Smooth muscle cell (in vitro differentiated cells): ENCODE results near the gene PDE4D. TPM values are rescaled to one million over a fixed set of nuclear protein-coding genes. Genes with fewer than 3 reads are reported as not detected.
A peak's percentile ranks its signal among the peaks of the same experiment; 100 is the strongest.
"Not testable (repeated sequence)": the region's sequence is repeated elsewhere in the genome, so short reads cannot be mapped to it uniquely, and the experiment has no call there.

Experiments used
- DNase-seq: peaks from one replicate; lab custom pipeline; 2025; ENCODE audit not compliant: unreplicated experiment; lab: John Stamatoyannopoulos, UW
- H2AFZ ChIP-seq: fragments of 200-600 bp; sonication (generic); 2 replicates; pipeline ENCODE4 v1.6.0; 2016; ENCODE audit warnings: antibody characterized with exemption, low read depth, mild to moderate bottlenecking
- H3F3A ChIP-seq: fragments of 200-600 bp; sonication (generic); 2 replicates; pipeline ENCODE4 v1.6.0; 2017; ENCODE audit warnings: antibody characterized with exemption, low read depth
- H3K27ac ChIP-seq: fragments of 200-600 bp; sonication (generic); 2 replicates; pipeline ENCODE4 v1.5.1; 2016; ENCODE audit warnings: low read depth, mild to moderate bottlenecking
- H3K27me3 ChIP-seq: fragments of 200-600 bp; sonication (generic); 2 replicates; pipeline ENCODE4 v1.6.1; 2016; ENCODE audit warnings: low read depth, mild to moderate bottlenecking
- H3K36me3 ChIP-seq: fragments of 200-600 bp; sonication (generic); 2 replicates; pipeline ENCODE4 v1.5.1; 2016; ENCODE audit warnings: low read depth
- H3K4me1 ChIP-seq: fragments of 200-600 bp; sonication (generic); 2 replicates; pipeline ENCODE4 v1.5.1; 2016; ENCODE audit warnings: low read depth
- H3K4me2 ChIP-seq: fragments of 200-600 bp; sonication (generic); 2 replicates; pipeline ENCODE4 v1.6.0; 2016; ENCODE audit warnings: mild to moderate bottlenecking
- H3K4me3 ChIP-seq: fragments of 200-600 bp; sonication (generic); 2 replicates; pipeline ENCODE4 v1.5.1; 2016; ENCODE audit warnings: mild to moderate bottlenecking
- H3K79me2 ChIP-seq: fragments of 200-600 bp; sonication (generic); 2 replicates; pipeline ENCODE4 v1.6.0; 2016; ENCODE audit warnings: low read depth, mild to moderate bottlenecking
- H3K9ac ChIP-seq: fragments of 200-600 bp; sonication (generic); 2 replicates; pipeline ENCODE4 v1.6.0; 2016; ENCODE audit warnings: low read depth
- H3K9me3 ChIP-seq: fragments of 200-600 bp; sonication (generic); replicated peaks from 2 replicates; pipeline ENCODE4 v1.5.1; 2016; ENCODE audit warnings: low read depth
- H4K20me1 ChIP-seq: fragments of 200-600 bp; sonication (generic); 2 replicates; pipeline ENCODE4 v1.6.0; 2016; ENCODE audit warnings: low read depth
- CTCF ChIP-seq: fragments of 200-600 bp; sonication (generic); IDR thresholded peaks from 2 replicates; pipeline ENCODE4 v1.5.1; 2017; ENCODE audit warnings: borderline replicate concordance, mild to moderate bottlenecking, antibody characterized with exemption; ENCODE audit not compliant: insufficient read depth, poor library complexity, severe bottlenecking
- WGBS: methylation state at CpG from one replicate; pipeline ENCODE4 v1.1.7; 2016; ENCODE audit warnings: low lambda C conversion rate; 5-methylcytosine and 5-hydroxymethylcytosine counted together
- polyA plus RNA-seq: library from polyadenylated mRNA; unstranded; fragments of >200 nt; fragmentation: Nextera tagmentation; extraction: Ambion mirVana; gene quantifications from 2 replicates; pipeline ENCODE4 v1.2.1, GENCODE V29; 2016
- total RNA-seq: library from RNA; depleted of rRNA; stranded (reverse); fragments of >200 nt; gene quantifications from 2 replicates; pipeline ENCODE4 v1.2.3, GENCODE V29; 2014

Gene PDE4D
- total and polyA plus RNA-seq, 2 experiments from 2014 or later, result 16.4 to 61.0 TPM

- Histone ChIP-seq H3K79me2 (peaks cover 63% of the 10 kb centered on the region), H3K9ac (peak overlapping the region; percentile 78), H4K20me1 (no peaks in the 10 kb centered on the region), H3F3A (peaks cover 24% of the 10 kb centered on the region), H3K36me3 (no peaks in the 10 kb centered on the region), H3K9me3 (no peaks in the 10 kb centered on the region), H2AFZ (no peak overlapping the region), H3K4me2 (peak overlapping the region; percentile 72), H3K4me1 (peaks cover 15% of the 10 kb centered on the region), H3K27ac (peak overlapping the region; percentile 96), H3K27me3 (no peaks in the 10 kb centered on the region), H3K4me3 (no peak overlapping the region)
- DNase-seq, result no peak
- WGBS, result 23% methylated on average over 2 of the region's 2 CpGs
- no peak for TF ChIP-seq CTCF
Observed at GRCh38 chr5:59763541-59763940, 130.0 kb downstream of the PDE4D start.

- DNase-seq, H3K9me3 ChIP-seq, H2AFZ ChIP-seq, H3K27me3 ChIP-seq, H3K4me2 ChIP-seq, H3K36me3 ChIP-seq, H3K9ac ChIP-seq, H4K20me1 ChIP-seq, H3K27ac ChIP-seq, H3K4me3 ChIP-seq: not testable (repeated sequence)
- Histone ChIP-seq H3K4me1 (peaks cover 15% of the 10 kb centered on the region), H3K79me2 (peaks cover 71% of the 10 kb centered on the region), H3F3A (peaks cover 24% of the 10 kb centered on the region)
- WGBS, result 99% methylated on average over 5 of the region's 5 CpGs
Observed at GRCh38 chr5:59762232-59762631, 131.3 kb downstream of the PDE4D start.

- Histone ChIP-seq H3K4me1 (peaks cover 15% of the 10 kb centered on the region), H4K20me1 (no peaks in the 10 kb centered on the region), H3K27me3 (no peaks in the 10 kb centered on the region), H2AFZ (no peak overlapping the region), H3K79me2 (peaks cover 71% of the 10 kb centered on the region), H3K9me3 (no peaks in the 10 kb centered on the region), H3F3A (peaks cover 24% of the 10 kb centered on the region), H3K9ac (peak overlapping the region; percentile 95), H3K27ac (peak overlapping the region; percentile 98), H3K36me3 (no peaks in the 10 kb centered on the region), H3K4me2 (peak overlapping the region; percentile 81), H3K4me3 (no peak overlapping the region)
- WGBS, result 39% methylated on average over 2 of the region's 2 CpGs
- DNase-seq, result no peak
- TF ChIP-seq CTCF, result no peak
Observed at GRCh38 chr5:59760785-59761348, 132.7 kb downstream of the PDE4D start.

- DNase-seq, result no peak
Observed at GRCh38 chr5:59759600-59760351, 133.8 kb downstream of the PDE4D start.

More at GRCh38 chr5:59759600-59760351, 133.8 kb downstream of the PDE4D start:
- H3K9ac ChIP-seq, result peak overlapping the region; percentile 95
- TF ChIP-seq CTCF, result no peak
- WGBS, result 75% methylated on average over 4 of the region's 4 CpGs
- H3K27me3 ChIP-seq, result no peaks in the 10 kb centered on the region
- H3K36me3 ChIP-seq, result no peaks in the 10 kb centered on the region
- no peaks in the 10 kb centered on the region for H4K20me1 ChIP-seq
- H3F3A ChIP-seq, result peaks cover 24% of the 10 kb centered on the region
- H3K4me1 ChIP-seq, result peaks cover 15% of the 10 kb centered on the region
- no peak overlapping the region for H2AFZ ChIP-seq
- no peak overlapping the region for H3K4me3 ChIP-seq
- peaks cover 71% of the 10 kb centered on the region for H3K79me2 ChIP-seq
- H3K9me3 ChIP-seq, result no peaks in the 10 kb centered on the region
- peak overlapping the region; percentile 81 for H3K4me2 ChIP-seq
- H3K27ac ChIP-seq, result peak overlapping the region; percentile 98
